NCI-H748 treated with DMSO at 0.1 percent for 48 hours (cell line): ENCODE data around the gene ULK1.
A peak's percentile ranks its signal among the peaks of the same experiment; 100 is the strongest.
"Not testable (repeated sequence)": the region's sequence is repeated elsewhere in the genome, so short reads cannot be mapped to it uniquely, and the experiment has no call there.

Experiments
- DNase-seq: peaks from one replicate; lab custom pipeline; 2025; lab: John Stamatoyannopoulos, UW

Gene ULK1

GRCh38 chr12:131862084-131862441 lies 32.4 kb upstream of the ULK1 start:
- no peak for DNase-seq

- no peak for DNase-seq
These were observed 31.8 kb upstream of the ULK1 start for GRCh38 chr12:131862600-131862993.

GRCh38 chr12:131862994-131863710 lies 31.3 kb upstream of the ULK1 start:
- DNase-seq = no peak

- no peak for DNase-seq
These were observed 30.6 kb upstream of the ULK1 start for GRCh38 chr12:131863711-131864396.

- DNase-seq = no peak
These were observed 30.0 kb upstream of the ULK1 start for GRCh38 chr12:131864469-131864868.

GRCh38 chr12:131865180-131865875 lies 29.1 kb upstream of the ULK1 start:
- DNase-seq = no peak

- no peak for DNase-seq
These were observed 27.0 kb upstream of the ULK1 start for GRCh38 chr12:131867471-131867870.

GRCh38 chr12:131867891-131868675 lies 26.3 kb upstream of the ULK1 start:
- no peak for DNase-seq

- DNase-seq = peak; percentile 63
These were observed 24.5 kb upstream of the ULK1 start for GRCh38 chr12:131869871-131870418.

- no peak for DNase-seq
These were observed 22.7 kb upstream of the ULK1 start for GRCh38 chr12:131871677-131872076.

GRCh38 chr12:131872154-131873051 lies 22.0 kb upstream of the ULK1 start:
- no peak for DNase-seq

GRCh38 chr12:131873293-131873692 lies 21.1 kb upstream of the ULK1 start:
- no peak for DNase-seq

GRCh38 chr12:131874972-131875371 lies 19.4 kb upstream of the ULK1 start:
- not testable (repeated sequence) for DNase-seq

- DNase-seq = not testable (repeated sequence)
These were observed 17.2 kb upstream of the ULK1 start for GRCh38 chr12:131877216-131877615.

- DNase-seq = not testable (repeated sequence)
These were observed 16.0 kb upstream of the ULK1 start for GRCh38 chr12:131878436-131878835.

- no peak for DNase-seq
These were observed 11.5 kb upstream of the ULK1 start for GRCh38 chr12:131882804-131883520.

GRCh38 chr12:131883521-131883900 lies 10.9 kb upstream of the ULK1 start:
- no peak for DNase-seq

- DNase-seq = not testable (repeated sequence)
These were observed 9.3 kb upstream of the ULK1 start for GRCh38 chr12:131885076-131885475.

- no peak for DNase-seq
These were observed 8.8 kb upstream of the ULK1 start for GRCh38 chr12:131885543-131886057.

GRCh38 chr12:131891722-131892121 lies 2.7 kb upstream of the ULK1 start:
- DNase-seq = not testable (repeated sequence)
